Activated CD8-positive, alpha-beta memory T cell treated with anti-CD3 and anti-CD28 coated beads, Interleukin-2, amount 50 U/mL, for 24 hours (primary cell): ENCODE measurements around the gene SLC38A8.

Experiments
- DNase-seq: peaks from one replicate; pipeline ENCODE4 v3.0.0-alpha.2; 2020; ENCODE audit errors: extremely low read depth

SLC38A8 gene

GRCh38 chr16:84000989-84001642 is 41.5 kb downstream of the SLC38A8 start:
- no peak for DNase-seq

GRCh38 chr16:83998091-83998490 is 44.5 kb downstream of the SLC38A8 start:
- no peak for DNase-seq

- no peak for DNase-seq
Observed at GRCh38 chr16:83996481-83997252, 45.9 kb downstream of the SLC38A8 start.

- DNase-seq = no peak
Observed at GRCh38 chr16:83995754-83996153, 46.8 kb downstream of the SLC38A8 start.

GRCh38 chr16:83994703-83995102 is 47.9 kb downstream of the SLC38A8 start:
- DNase-seq = no peak

- DNase-seq = no peak
Observed at GRCh38 chr16:83994087-83994486, 48.5 kb downstream of the SLC38A8 start.

GRCh38 chr16:83992624-83993023 is 50.0 kb downstream of the SLC38A8 start:
- no peak for DNase-seq

GRCh38 chr16:83990492-83990891 is 52.1 kb downstream of the SLC38A8 start:
- no peak for DNase-seq

GRCh38 chr16:83989300-83989699 is 53.3 kb downstream of the SLC38A8 start:
- no peak for DNase-seq

GRCh38 chr16:83983491-83983890 is 59.1 kb downstream of the SLC38A8 start:
- DNase-seq = no peak

GRCh38 chr16:83981799-83982198 is 60.8 kb downstream of the SLC38A8 start:
- DNase-seq = no peak

- no peak for DNase-seq
Observed at GRCh38 chr16:83980794-83981193, 61.8 kb downstream of the SLC38A8 start.

GRCh38 chr16:83979441-83979840 is 63.2 kb downstream of the SLC38A8 start:
- DNase-seq = no peak

- DNase-seq = no peak
Observed at GRCh38 chr16:83978401-83978904, 64.1 kb downstream of the SLC38A8 start.

- no peak for DNase-seq
Observed at GRCh38 chr16:83977056-83977815, 65.4 kb downstream of the SLC38A8 start.

- no peak for DNase-seq
Observed at GRCh38 chr16:83975590-83976260, 66.9 kb downstream of the SLC38A8 start.

GRCh38 chr16:83974475-83974874 is 68.1 kb downstream of the SLC38A8 start:
- no peak for DNase-seq

- DNase-seq = no peak
Observed at GRCh38 chr16:83973581-83974385, 68.8 kb downstream of the SLC38A8 start.

GRCh38 chr16:83973077-83973476 is 69.5 kb downstream of the SLC38A8 start:
- DNase-seq = no peak

GRCh38 chr16:83972256-83973008 is 70.2 kb downstream of the SLC38A8 start:
- DNase-seq = no peak
